ENCODE measurements around the gene ATP2A3.
"Not testable (repeated sequence)": the region's sequence is repeated elsewhere in the genome, so short reads cannot be mapped to it uniquely, and the experiment has no call there.

ATP2A3 gene

GRCh38 chr17:3954976-3955672 lies 9.1 kb downstream of the ATP2A3 start:
- DNase-seq, result no peak

DNA sequence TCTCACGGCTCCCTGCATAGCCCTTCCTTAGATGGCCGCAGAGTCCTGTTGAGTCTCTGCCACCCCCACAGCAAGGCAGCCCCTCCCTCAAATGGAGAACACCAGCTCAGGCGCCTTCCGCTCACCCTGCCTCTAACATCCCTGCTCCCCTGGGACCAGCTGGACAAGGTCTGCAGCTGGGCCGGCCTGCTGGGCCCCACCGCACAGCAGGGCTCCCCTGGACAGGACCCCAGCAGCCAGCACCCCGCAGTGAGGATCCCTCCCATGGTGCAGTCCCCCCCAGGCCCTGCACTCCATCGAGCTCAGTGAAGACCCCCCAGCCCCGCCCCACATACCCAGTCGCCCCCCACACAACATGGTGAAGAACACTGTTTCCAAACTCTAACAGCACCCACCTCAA lies 10.2 kb downstream of the ATP2A3 start:
- DNase-seq, result no peak

GRCh38 chr17:3953542-3953941 lies 10.7 kb downstream of the ATP2A3 start:
- DNase-seq, result no peak

- no peak for DNase-seq
Measured at GRCh38 chr17:3952186-3952585, 12.1 kb downstream of the ATP2A3 start.

DNA sequence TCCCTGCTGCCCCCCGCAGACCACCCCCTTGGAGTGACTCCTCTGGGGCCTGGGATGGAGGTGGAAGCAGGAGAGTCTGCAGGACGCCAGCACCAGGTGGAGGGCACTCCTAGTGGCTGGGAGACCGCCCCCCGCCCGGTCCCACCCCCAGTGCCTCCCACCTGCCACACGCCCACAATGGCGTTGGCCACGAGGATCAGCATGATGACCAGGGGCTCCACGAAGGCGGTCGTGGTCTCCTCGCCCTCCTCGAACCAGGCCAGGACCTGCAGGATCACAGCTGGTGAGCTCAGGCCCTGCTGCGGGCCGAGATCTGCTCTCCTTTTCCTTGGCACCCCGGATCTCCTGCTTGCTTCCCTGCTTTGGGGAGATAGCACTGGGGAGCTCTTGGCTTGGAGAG lies 12.8 kb downstream of the ATP2A3 start:
- DNase-seq, result no peak

GRCh38 chr17:3951003-3951402 lies 13.2 kb downstream of the ATP2A3 start:
- no peak for DNase-seq

DNA sequence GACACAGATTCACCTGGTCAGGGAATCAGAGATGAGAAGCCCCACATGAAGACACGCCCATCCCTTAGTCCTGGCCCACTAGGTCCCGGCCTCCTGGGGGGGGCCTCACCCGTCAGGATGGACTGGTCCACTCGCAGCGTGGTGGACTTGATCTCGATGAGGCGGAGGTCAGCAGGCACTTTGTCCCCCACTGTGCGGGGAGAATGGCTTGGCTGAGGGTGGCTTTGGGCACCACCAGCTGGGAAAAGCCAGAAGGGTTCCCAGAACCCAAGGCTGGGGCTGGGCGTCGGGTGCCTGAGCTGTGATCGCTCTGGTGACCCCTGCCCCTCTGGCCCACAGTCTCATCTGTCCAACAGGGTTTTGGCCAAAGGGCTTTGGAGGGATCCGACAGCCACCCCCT lies 13.7 kb downstream of the ATP2A3 start:
- no peak for DNase-seq

DNA sequence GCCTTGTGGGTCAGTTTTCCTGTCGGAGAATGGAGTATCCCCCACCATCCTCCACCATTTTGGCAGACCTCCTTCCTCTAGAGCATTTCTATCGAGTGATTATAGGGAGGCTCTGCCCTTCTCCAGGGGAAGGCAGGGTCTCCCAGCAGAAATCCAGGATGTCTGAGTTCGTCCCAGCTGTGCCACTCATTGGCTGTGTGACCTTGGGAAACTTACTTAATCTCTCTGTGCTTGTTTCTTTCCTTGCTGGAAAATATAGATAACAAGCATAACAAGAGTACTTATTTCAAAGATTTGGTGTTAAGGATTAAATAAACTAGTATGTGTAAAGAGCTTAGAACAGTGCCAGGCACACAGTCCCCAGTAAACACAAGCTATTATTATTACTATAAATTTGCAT lies 14.8 kb downstream of the ATP2A3 start:
- DNase-seq, result no peak

GRCh38 chr17:3948551-3948950 lies 15.7 kb downstream of the ATP2A3 start:
- DNase-seq, result not testable (repeated sequence)

GRCh38 chr17:3947318-3947810 lies 16.9 kb downstream of the ATP2A3 start:
- DNase-seq, result no peak

DNA sequence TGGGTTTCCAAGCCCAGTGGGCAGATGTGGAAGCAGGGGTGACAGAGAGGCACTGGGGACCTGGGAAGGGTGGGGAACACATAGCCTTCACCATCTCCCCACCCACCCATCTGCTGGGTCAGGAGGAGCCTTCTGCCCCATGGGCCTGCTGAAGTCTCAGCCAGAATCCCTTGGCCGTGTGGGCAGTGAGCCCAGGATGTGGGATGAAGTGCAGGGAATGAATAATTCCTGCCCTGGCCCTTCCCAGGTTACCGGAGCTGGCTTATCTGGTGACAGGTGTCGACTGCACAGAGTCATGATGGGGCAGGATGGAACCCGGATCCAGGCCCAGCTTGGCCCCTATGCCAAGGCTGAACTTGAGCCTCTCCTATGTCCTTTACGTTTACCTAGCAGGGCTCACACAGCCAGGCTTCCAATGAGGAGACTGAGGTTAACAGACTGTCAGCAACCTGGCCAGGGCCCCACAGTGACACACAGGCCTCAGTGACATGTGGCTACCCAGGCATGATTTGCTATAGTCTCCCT lies 17.5 kb downstream of the ATP2A3 start:
- no peak for DNase-seq

- DNase-seq, result peak; percentile 52
Measured at GRCh38 chr17:3944485-3945388, 19.5 kb downstream of the ATP2A3 start.

DNA sequence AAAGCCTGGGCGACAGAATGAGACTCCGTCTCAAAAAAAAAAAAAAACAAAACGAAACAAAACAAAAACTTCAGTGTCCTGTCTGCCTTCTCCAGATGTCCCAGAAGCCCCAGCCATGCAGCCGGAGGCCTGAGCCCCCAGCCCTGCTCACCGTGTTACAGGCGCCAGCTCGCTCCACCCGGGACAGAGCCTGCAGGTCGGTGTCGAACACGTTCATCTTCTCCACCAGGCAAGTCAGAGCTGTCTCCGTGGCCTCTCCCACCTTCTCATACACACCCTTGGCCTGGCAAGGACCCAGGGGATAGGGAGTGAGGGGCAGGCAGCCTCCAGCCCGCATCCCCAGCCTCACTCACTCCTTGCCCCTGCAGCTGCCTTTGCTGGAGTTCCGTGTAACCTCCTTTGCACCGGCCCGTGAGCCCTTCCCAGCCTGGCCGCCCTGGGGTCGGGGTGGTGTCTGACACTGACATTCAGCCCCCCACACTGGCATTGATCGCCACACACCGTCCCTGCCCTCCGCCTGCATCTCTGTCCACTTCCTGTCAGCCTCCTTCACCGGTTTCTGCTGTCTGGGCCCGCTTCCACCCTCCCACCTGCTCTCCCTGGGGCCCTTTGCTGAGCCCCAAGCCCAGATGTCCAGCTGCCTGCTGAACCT lies 20.9 kb downstream of the ATP2A3 start:
- DNase-seq, result no peak

- no peak for DNase-seq
Measured at GRCh38 chr17:3940965-3941698, 23.1 kb downstream of the ATP2A3 start.

DNA sequence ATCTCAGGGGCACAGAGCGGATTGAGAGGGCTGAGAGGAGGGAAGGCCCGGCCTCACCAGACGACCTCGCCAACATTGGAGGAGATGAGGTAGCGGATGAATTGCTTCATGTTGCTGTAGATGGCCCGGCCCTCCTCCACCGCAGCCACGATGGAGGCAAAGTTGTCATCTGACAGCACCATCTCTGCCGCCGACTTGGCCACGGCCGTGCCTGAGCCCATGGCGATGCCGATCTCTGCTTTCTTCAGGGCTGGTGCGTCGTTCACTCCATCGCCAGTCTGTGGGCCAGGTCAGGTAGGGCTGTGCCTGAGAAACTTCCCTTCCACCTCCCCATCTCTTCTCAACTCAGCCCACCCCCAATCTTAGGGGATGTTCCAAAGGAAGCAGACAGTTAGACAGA lies 26.9 kb downstream of the ATP2A3 start:
- no peak for DNase-seq

DNA sequence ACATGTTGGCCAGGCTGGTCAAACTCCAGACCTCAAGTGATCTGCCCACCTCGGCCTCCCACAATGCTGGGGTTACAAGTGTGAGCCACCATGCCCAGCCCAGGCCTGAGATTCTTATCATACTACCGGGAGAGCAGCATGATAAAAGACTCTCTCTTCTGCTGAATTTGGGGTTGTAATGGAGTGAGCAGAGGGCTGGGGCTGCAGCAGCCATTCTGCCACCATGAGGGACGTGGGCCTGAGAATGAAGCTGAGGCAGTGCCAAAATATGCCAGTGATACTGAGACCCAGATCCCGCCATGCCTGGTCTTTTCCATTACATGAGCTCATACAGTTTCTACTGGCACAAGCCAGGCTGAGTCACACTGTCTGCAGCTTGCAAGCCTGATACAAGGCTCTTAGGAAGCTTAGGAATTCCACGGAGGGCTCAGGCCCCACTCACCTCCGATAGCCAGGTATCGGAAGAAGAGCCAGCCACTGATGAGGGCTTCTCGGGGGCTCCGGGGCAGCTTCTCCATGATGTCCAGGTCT lies 28.3 kb downstream of the ATP2A3 start:
- no peak for DNase-seq

- peak; percentile 61 for DNase-seq
Measured at GRCh38 chr17:3935140-3935542, 29.1 kb downstream of the ATP2A3 start.

- no peak for DNase-seq
Measured at GRCh38 chr17:3929764-3930163, 34.5 kb downstream of the ATP2A3 start.

GRCh38 chr17:3929181-3929580 lies 35.1 kb downstream of the ATP2A3 start:
- no peak for DNase-seq

- no peak for DNase-seq
Measured at GRCh38 chr17:3928406-3928805, 35.8 kb downstream of the ATP2A3 start.

DNA sequence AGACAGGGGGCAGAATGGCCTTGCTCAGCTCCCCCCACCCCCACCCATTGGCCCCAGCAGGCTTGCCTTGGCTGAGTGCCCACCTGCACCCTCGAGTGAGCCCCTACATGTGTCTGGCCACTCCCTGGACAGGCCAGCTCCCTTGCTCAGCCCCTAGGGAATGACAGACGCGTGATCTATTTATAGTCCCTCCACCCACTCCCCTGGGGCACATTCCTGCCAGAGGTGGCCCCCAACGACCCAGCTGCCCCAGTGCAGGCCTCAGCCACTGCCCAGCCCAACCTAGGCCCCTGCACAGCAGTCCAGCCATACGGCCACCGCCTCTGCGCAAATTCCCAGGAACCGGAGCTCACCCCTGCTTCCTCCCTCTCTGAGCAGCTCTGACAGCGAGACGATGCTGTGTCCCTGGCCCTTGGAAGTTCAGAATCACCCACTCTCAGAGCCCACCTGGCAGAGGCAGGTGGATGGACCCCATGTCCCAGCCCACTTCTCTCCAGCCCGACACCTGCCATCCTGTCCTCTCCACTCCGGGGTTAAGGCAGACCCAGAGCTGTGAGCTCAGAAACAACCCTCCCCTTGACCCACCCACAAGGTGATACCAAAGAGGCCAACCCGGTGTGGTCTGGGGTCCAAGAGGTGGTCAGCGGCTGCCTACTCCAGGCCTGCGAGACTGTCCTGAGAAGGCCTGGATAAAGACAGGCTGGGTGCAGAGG lies 36.5 kb downstream of the ATP2A3 start:
- no peak for DNase-seq
